ENCODE results near the gene GLO1. TPM values are rescaled to one million over a fixed set of nuclear protein-coding genes. Genes with fewer than 3 reads are reported as not detected.

Gene GLO1
- total and polyA plus RNA-seq, 2 experiments from 2014 or later = 139 to 150 TPM

DNA sequence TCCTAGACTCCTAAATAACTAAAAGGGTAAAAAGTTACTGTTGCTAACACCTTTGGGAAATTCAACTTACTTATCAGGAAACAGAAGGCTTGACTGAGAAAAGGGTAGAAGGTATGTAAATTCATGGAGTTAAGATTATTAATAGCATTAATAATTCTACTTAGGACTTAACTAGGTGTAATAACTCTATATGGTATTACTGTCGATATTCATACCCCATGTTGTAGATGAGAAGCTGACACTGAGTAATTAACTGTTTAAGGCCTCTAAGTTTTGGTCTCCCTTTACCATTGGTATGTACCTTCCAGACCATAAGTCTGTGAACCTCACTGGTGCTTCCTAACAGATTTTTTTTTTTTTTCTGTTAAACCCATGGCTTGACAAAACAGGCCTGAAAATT is 15.4 kb downstream of the GLO1 start:
- Histone ChIP-seq H2AFZ (no peak overlapping the region), H3K4me1 (ENCODE audit: insufficient read depth) (no peaks in the 10 kb centered on the region), H3K79me2 (ENCODE audit: insufficient read depth) (peaks cover 66% of the 10 kb centered on the region), H3K4me3 (no peak overlapping the region), H3F3A (ENCODE audit: insufficient read depth) (no peaks in the 10 kb centered on the region), H3K9ac (no peak overlapping the region), H3K9me2 (ENCODE audit: insufficient read depth) (no peaks in the 10 kb centered on the region), H3K36me3 (ENCODE audit: low read depth) (peaks cover 13% of the 10 kb centered on the region; the same call in 1 of the 2 replicates), H3K27ac (no peak overlapping the region), H3K4me2 (ENCODE audit: unreplicated experiment) (no peak overlapping the region), H3K9me3 (ENCODE audit: low read depth) (no peaks in the 10 kb centered on the region), H4K20me1 (ENCODE audit: insufficient read depth) (no peaks in the 10 kb centered on the region), H3K27me3 (replicated peaks; ENCODE audit: insufficient read depth) (no peaks in the 10 kb centered on the region)
- TF ChIP-seq EZH2phosphoT487 (IDR thresholded peaks at IDR 0.05; ENCODE audit: insufficient read depth, low read depth) (no peak), EZH2 (IDR thresholded peaks at IDR 0.05; ENCODE audit: insufficient read depth, poor library complexity, severe bottlenecking) (no peak)
- in situ Hi-C loops (cut with MboI) = no loop called here
- DNase-seq = no peak
- WGBS, 2 experiments (ENCODE audit: low coverage in 1 of 2, low lambda C conversion rate in 2 of 2, missing lambda C conversion rate in 2 of 2) = 94 to 96% methylated on average over 1 of the region's 1 CpG

DNA sequence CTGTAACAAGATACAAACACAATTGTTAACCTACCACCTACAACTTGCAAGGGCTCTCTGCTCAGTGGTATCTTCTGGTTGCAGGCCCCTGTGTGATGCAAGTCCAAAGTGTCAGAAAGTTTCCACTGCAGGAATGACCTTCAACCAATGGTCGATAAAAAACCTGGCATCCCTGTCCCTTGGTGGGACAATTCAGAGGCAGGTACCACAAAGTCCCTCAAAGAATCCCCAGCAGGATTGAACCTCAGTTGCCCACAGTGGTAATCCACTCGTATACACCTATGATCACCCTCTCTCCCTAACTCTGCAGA is 15.9 kb downstream of the GLO1 start:
- Histone ChIP-seq H3K4me3 (no peak overlapping the region), H3K79me2 (ENCODE audit: insufficient read depth) (peaks cover 61% of the 10 kb centered on the region), H3K27ac (no peak overlapping the region), H3K4me1 (ENCODE audit: insufficient read depth) (no peaks in the 10 kb centered on the region), H3K4me2 (ENCODE audit: unreplicated experiment) (no peak overlapping the region), H3K9me3 (ENCODE audit: low read depth) (no peaks in the 10 kb centered on the region), H3K36me3 (ENCODE audit: low read depth) (peaks cover 17% of the 10 kb centered on the region; the same call in 1 of the 2 replicates), H2AFZ (no peak overlapping the region), H3K27me3 (replicated peaks; ENCODE audit: insufficient read depth) (no peaks in the 10 kb centered on the region), H3K9me2 (ENCODE audit: insufficient read depth) (no peaks in the 10 kb centered on the region), H3K9ac (no peak overlapping the region), H3F3A (ENCODE audit: insufficient read depth) (no peaks in the 10 kb centered on the region), H4K20me1 (ENCODE audit: insufficient read depth) (no peaks in the 10 kb centered on the region)
- no peak for DNase-seq
- in situ Hi-C loops (cut with MboI) = no loop called here
- no peak for TF ChIP-seq EZH2phosphoT487 (IDR thresholded peaks at IDR 0.05; ENCODE audit: insufficient read depth, low read depth)
- no peak for TF ChIP-seq EZH2 (IDR thresholded peaks at IDR 0.05; ENCODE audit: insufficient read depth, poor library complexity, severe bottlenecking)
- WGBS, 2 experiments (ENCODE audit: low coverage in 1 of 2, low lambda C conversion rate in 2 of 2, missing lambda C conversion rate in 2 of 2) = 93 to 100% methylated on average over 2 of the region's 2 CpGs

- in situ Hi-C loops (cut with MboI) = no loop called here
- Histone ChIP-seq H3K4me3 (no peak overlapping the region), H3K9ac (no peak overlapping the region), H4K20me1 (ENCODE audit: insufficient read depth) (no peaks in the 10 kb centered on the region), H3K9me2 (ENCODE audit: insufficient read depth) (no peaks in the 10 kb centered on the region), H3K4me2 (ENCODE audit: unreplicated experiment) (no peak overlapping the region), H3K79me2 (ENCODE audit: insufficient read depth) (peaks cover 56% of the 10 kb centered on the region), H3K9me3 (ENCODE audit: low read depth) (no peaks in the 10 kb centered on the region), H3K27me3 (replicated peaks; ENCODE audit: insufficient read depth) (no peaks in the 10 kb centered on the region), H3K4me1 (ENCODE audit: insufficient read depth) (no peaks in the 10 kb centered on the region), H2AFZ (no peak overlapping the region), H3K27ac (no peak overlapping the region), H3F3A (ENCODE audit: insufficient read depth) (no peaks in the 10 kb centered on the region), H3K36me3 (ENCODE audit: low read depth) (peaks cover 18% of the 10 kb centered on the region; the same call in 1 of the 2 replicates)
- WGBS, 2 experiments (ENCODE audit: low coverage in 1 of 2, low lambda C conversion rate in 2 of 2, missing lambda C conversion rate in 2 of 2) = 91 to 96% methylated on average over 4 of the region's 4 CpGs
- TF ChIP-seq EZH2phosphoT487 (IDR thresholded peaks at IDR 0.05; ENCODE audit: insufficient read depth, low read depth) (no peak), EZH2 (IDR thresholded peaks at IDR 0.05; ENCODE audit: insufficient read depth, poor library complexity, severe bottlenecking) (no peak)
- DNase-seq = no peak
Observed at GRCh38 chr6:38686270-38687042, 16.5 kb downstream of the GLO1 start.

DNA sequence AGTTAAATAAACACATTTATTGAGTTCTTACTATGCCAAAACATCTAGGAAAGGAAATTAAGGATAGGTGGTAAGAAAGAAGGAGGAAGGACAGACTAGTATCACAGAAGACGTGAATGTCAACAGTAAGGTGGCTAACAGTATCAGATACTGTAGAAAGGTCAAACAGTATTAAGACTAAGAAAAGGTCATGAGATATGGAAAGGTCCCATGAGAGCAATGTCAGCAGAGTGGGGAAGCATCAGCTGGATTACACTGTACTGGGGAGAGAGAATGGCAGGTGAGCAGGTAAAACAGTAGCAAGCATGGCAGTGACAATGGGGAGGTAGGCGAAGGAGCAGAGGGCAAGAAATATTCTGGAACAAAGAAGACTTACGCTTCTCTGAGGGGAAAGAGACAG is 18.0 kb downstream of the GLO1 start:
- H3K9me3 ChIP-seq (ENCODE audit: low read depth) = no peaks in the 10 kb centered on the region
- H3K79me2 ChIP-seq (ENCODE audit: insufficient read depth) = peaks cover 41% of the 10 kb centered on the region
- 97 to 99% methylated on average over 3 of the region's 3 CpGs for WGBS, 2 experiments (ENCODE audit: low coverage in 1 of 2, low lambda C conversion rate in 2 of 2, missing lambda C conversion rate in 2 of 2)
- TF ChIP-seq EZH2phosphoT487 (IDR thresholded peaks at IDR 0.05; ENCODE audit: insufficient read depth, low read depth) (no peak), EZH2 (IDR thresholded peaks at IDR 0.05; ENCODE audit: insufficient read depth, poor library complexity, severe bottlenecking) (no peak)
- H3K27me3 ChIP-seq (replicated peaks; ENCODE audit: insufficient read depth) = no peaks in the 10 kb centered on the region
- H3K36me3 ChIP-seq (ENCODE audit: low read depth) = peaks cover 20% of the 10 kb centered on the region; the same call in 1 of the 2 replicates
- no peak overlapping the region for H3K4me3 ChIP-seq
- no peak for DNase-seq
- H4K20me1 ChIP-seq (ENCODE audit: insufficient read depth) = no peaks in the 10 kb centered on the region
- H3K27ac ChIP-seq = no peak overlapping the region
- no peaks in the 10 kb centered on the region for H3F3A ChIP-seq (ENCODE audit: insufficient read depth)
- H3K9ac ChIP-seq = no peak overlapping the region
- in situ Hi-C loops (cut with MboI) = no loop called here
- H3K4me2 ChIP-seq (ENCODE audit: unreplicated experiment) = no peak overlapping the region
- H2AFZ ChIP-seq = no peak overlapping the region
- no peaks in the 10 kb centered on the region for H3K4me1 ChIP-seq (ENCODE audit: insufficient read depth)
- no peaks in the 10 kb centered on the region for H3K9me2 ChIP-seq (ENCODE audit: insufficient read depth)
